ENCODE results near the gene CT55.
A peak's percentile ranks its signal among the peaks of the same experiment; 100 is the strongest.
"Not testable (repeated sequence)": the region's sequence is repeated elsewhere in the genome, so short reads cannot be mapped to it uniquely, and the experiment has no call there.

Gene CT55, protein sequence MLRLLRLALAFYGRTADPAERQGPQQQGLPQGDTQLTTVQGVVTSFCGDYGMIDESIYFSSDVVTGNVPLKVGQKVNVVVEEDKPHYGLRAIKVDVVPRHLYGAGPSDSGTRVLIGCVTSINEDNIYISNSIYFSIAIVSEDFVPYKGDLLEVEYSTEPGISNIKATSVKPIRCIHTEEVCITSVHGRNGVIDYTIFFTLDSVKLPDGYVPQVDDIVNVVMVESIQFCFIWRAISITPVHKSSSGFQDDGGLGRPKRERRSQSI

DNA sequence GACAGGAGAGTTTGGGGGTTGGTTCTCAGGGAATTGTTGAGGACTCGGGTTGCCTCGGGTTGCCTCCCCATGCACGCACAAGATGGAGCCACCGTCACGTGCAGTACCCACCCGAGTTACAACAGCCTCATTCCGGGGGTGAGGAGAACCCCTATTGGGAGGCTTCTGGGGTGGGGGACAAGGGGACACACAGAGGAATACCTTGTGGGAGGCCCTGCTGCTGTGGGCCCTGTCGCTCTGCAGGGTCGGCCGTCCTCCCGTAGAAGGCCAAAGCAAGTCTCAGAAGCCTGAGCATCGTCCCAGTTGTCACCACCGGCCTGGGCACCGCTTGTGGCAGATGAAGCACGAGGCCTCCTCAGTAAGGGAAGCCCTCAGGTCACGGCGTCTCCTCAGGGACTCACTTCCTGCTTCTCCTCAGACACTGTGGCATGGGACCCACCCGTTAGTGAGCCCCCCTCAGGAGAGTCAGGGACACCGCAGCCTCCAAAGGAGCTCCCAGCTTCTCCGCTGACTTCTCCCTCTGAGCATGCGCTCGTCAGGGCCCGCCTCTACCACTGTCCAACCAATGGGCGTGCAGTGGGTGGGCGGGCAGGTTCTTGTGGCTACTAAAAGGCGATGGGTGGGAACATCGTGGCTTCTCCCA is at the start of gene CT55:
CT55 (minus strand) TSS at position 522 of the 643 bp plus-strand sequence; CDS start at position 295, 227 bp downstream.
- Histone ChIP-seq H3K9me3 (ENCODE audit: severe bottlenecking) (no peaks in the 10 kb centered on the region), H3K4me3 (ENCODE audit: low read depth, low read length) (no peak within 1 kb of the TSS), H3K36me3 (no peaks in the 10 kb centered on the region), H3K27me3 (ENCODE audit: insufficient read depth, low read depth, severe bottlenecking) (peaks cover 63% of the 10 kb centered on the region), H3K27ac (no peak within 1 kb of the TSS)
- DNase-seq, result peak; percentile 23
- TF ChIP-seq, protein P1, sequence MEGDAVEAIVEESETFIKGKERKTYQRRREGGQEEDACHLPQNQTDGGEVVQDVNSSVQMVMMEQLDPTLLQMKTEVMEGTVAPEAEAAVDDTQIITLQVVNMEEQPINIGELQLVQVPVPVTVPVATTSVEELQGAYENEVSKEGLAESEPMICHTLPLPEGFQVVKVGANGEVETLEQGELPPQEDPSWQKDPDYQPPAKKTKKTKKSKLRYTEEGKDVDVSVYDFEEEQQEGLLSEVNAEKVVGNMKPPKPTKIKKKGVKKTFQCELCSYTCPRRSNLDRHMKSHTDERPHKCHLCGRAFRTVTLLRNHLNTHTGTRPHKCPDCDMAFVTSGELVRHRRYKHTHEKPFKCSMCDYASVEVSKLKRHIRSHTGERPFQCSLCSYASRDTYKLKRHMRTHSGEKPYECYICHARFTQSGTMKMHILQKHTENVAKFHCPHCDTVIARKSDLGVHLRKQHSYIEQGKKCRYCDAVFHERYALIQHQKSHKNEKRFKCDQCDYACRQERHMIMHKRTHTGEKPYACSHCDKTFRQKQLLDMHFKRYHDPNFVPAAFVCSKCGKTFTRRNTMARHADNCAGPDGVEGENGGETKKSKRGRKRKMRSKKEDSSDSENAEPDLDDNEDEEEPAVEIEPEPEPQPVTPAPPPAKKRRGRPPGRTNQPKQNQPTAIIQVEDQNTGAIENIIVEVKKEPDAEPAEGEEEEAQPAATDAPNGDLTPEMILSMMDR (IDR thresholded peaks at IDR 0.05; ENCODE audit: low read depth, low read length), result 0 out of 2 replicates have a peak, but pooled peaks have one; percentile 2

- TF ChIP-seq, protein P1 (IDR thresholded peaks at IDR 0.05; ENCODE audit: low read depth, low read length), result no peak
- no peak overlapping the region for H3K27ac ChIP-seq
- H3K4me3 ChIP-seq (ENCODE audit: low read depth, low read length), result no peak overlapping the region
- DNase-seq, result no peak
- no peaks in the 10 kb centered on the region for H3K9me3 ChIP-seq (ENCODE audit: severe bottlenecking)
- no peaks in the 10 kb centered on the region for H3K36me3 ChIP-seq
- peaks cover 33% of the 10 kb centered on the region for H3K27me3 ChIP-seq (ENCODE audit: insufficient read depth, low read depth, severe bottlenecking)
Measured at GRCh38 chrX:135213200-135213844, 42.1 kb upstream of the CT55 start.

DNA sequence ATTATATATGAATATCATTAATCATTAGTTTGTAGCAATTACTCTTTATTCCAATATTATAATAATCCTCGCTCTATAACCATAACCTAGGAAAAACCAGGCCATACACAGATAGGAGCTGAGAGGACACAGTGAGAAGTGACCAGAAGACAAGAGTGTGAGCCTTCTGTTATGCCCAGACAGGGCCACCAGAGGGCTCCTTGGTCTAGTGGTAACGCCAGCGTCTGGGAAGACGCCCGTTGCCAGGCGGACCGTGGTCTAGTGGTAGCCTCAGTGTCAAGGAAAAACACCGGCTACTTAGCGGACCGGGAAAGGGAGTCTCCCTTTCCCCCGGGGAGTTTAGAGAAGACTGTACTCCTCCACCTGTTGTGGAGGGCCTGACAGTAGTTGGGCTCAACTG is 35.2 kb upstream of the CT55 start:
- DNase-seq, result peak; percentile 37
- peaks cover 54% of the 10 kb centered on the region for H3K27me3 ChIP-seq (ENCODE audit: insufficient read depth, low read depth, severe bottlenecking)
- H3K4me3 ChIP-seq (ENCODE audit: low read depth, low read length); H3K9me3 ChIP-seq (ENCODE audit: severe bottlenecking); H3K27ac ChIP-seq; H3K36me3 ChIP-seq: not testable (repeated sequence)
- TF ChIP-seq, protein P1 (IDR thresholded peaks at IDR 0.05; ENCODE audit: low read depth, low read length), result peak; percentile 35; the same call in 1 of the 2 replicates

- TF ChIP-seq, protein P1 (IDR thresholded peaks at IDR 0.05; ENCODE audit: low read depth, low read length), result no peak
- no peak for DNase-seq
Measured at GRCh38 chrX:135200297-135200696, 29.1 kb upstream of the CT55 start.

DNA sequence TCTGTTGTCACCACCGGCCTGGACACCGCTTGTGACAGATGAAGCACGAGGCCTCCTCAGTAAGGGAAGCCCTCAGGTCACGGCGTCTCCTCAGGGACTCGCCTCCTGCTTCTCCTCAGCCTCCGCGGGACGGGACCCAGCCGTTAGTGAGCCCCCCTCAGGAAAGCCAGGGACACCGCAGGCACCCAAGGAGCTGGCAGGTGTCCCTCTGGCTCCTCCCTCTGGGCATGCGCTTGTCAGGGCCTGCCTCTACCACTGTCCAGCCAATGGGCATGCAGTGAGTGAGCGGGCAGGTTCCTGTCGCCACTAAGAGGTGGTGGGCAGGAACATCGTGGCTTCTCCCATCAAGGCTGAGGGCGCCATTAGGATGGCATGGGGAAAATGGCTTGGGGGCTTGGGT is 23.5 kb upstream of the CT55 start:
- TF ChIP-seq, protein P1 (IDR thresholded peaks at IDR 0.05; ENCODE audit: low read depth, low read length), result 0 out of 2 replicates have a peak, but pooled peaks have one; percentile 6
- H3K27ac ChIP-seq, result no peak overlapping the region
- H3K9me3 ChIP-seq (ENCODE audit: severe bottlenecking), result no peaks in the 10 kb centered on the region
- no peaks in the 10 kb centered on the region for H3K36me3 ChIP-seq
- H3K4me3 ChIP-seq (ENCODE audit: low read depth, low read length), result no peak overlapping the region
- peaks cover 68% of the 10 kb centered on the region for H3K27me3 ChIP-seq (ENCODE audit: insufficient read depth, low read depth, severe bottlenecking)
- peak; percentile 13 for DNase-seq

More at GRCh38 chrX:135200297-135200696, 29.1 kb upstream of the CT55 start:
- H3K27ac ChIP-seq, result no peak overlapping the region
- no peaks in the 10 kb centered on the region for H3K9me3 ChIP-seq (ENCODE audit: severe bottlenecking)
- no peaks in the 10 kb centered on the region for H3K36me3 ChIP-seq
- peaks cover 55% of the 10 kb centered on the region for H3K27me3 ChIP-seq (ENCODE audit: insufficient read depth, low read depth, severe bottlenecking)
- no peak overlapping the region for H3K4me3 ChIP-seq (ENCODE audit: low read depth, low read length)

Measured in WERI-Rb-1 (cell line).